ENCODE data around the gene HMSD. TPM values are rescaled to one million over a fixed set of nuclear protein-coding genes. Genes with fewer than 3 reads are reported as not detected.

Gene HMSD
- total RNA-seq, 1 experiment from 2014 or later, result 3.0 TPM

DNA sequence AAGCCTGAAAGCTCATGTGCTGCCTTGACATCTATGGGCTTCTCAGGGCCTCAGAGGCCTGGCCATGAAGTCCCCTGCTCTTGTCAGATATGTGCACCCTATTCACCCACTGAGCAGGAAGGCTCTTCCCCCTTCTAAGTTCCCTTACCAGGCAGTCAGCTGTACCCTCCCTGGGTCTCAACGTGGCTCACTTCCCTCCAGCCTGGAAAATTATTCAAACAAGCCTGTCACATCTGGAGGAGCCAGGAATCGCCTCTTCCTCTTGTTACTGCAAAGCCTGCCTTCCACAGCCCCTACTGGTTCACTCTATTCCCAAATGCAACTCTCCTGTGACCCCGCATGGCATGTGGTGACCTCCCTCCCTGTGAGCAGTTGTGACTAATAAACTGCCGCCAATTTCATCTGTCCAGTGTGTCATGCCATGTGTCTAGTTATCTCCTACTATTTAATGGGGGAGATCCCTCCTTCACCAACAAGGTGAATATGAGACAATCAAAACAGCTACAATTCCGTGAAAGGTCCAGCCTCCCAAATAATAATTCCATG, 12.4 kb downstream of the HMSD start (continued):
- TF ChIP-seq TCF7 (CRISPR knock-in tag; IDR thresholded peaks at IDR 0.05; ENCODE audit: low read depth) (no peak), TP53 (CRISPR knock-in tag; IDR thresholded peaks at IDR 0.05) (no peak), NR1H2 (CRISPR knock-in tag; IDR thresholded peaks at IDR 0.05) (no peak), FOXP4 (CRISPR knock-in tag; IDR thresholded peaks at IDR 0.05) (no peak)
- TF ChIP-seq, protein P1, sequence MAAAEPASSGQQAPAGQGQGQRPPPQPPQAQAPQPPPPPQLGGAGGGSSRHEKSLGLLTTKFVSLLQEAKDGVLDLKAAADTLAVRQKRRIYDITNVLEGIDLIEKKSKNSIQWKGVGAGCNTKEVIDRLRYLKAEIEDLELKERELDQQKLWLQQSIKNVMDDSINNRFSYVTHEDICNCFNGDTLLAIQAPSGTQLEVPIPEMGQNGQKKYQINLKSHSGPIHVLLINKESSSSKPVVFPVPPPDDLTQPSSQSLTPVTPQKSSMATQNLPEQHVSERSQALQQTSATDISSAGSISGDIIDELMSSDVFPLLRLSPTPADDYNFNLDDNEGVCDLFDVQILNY (CRISPR knock-in tag; IDR thresholded peaks at IDR 0.05), result no peak

- CTCF ChIA-PET, result interaction anchor here (2.1 kb wide), 1 partner anchor 14 kb away, joined by 11 read pairs; no protein-coding TSS in a partner anchor
- H3K4me3 Mint-ChIP-seq, result no peak overlapping the region
- no peaks in the 10 kb centered on the region for H3K4me1 Mint-ChIP-seq
- TF ChIP-seq CREM (CRISPR knock-in tag; IDR thresholded peaks at IDR 0.05), result no peak
- TF ChIP-seq, protein P2, sequence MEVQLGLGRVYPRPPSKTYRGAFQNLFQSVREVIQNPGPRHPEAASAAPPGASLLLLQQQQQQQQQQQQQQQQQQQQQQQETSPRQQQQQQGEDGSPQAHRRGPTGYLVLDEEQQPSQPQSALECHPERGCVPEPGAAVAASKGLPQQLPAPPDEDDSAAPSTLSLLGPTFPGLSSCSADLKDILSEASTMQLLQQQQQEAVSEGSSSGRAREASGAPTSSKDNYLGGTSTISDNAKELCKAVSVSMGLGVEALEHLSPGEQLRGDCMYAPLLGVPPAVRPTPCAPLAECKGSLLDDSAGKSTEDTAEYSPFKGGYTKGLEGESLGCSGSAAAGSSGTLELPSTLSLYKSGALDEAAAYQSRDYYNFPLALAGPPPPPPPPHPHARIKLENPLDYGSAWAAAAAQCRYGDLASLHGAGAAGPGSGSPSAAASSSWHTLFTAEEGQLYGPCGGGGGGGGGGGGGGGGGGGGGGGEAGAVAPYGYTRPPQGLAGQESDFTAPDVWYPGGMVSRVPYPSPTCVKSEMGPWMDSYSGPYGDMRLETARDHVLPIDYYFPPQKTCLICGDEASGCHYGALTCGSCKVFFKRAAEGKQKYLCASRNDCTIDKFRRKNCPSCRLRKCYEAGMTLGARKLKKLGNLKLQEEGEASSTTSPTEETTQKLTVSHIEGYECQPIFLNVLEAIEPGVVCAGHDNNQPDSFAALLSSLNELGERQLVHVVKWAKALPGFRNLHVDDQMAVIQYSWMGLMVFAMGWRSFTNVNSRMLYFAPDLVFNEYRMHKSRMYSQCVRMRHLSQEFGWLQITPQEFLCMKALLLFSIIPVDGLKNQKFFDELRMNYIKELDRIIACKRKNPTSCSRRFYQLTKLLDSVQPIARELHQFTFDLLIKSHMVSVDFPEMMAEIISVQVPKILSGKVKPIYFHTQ (CRISPR knock-in tag; IDR thresholded peaks at IDR 0.05), result no peak
- TF ChIP-seq, protein P3, sequence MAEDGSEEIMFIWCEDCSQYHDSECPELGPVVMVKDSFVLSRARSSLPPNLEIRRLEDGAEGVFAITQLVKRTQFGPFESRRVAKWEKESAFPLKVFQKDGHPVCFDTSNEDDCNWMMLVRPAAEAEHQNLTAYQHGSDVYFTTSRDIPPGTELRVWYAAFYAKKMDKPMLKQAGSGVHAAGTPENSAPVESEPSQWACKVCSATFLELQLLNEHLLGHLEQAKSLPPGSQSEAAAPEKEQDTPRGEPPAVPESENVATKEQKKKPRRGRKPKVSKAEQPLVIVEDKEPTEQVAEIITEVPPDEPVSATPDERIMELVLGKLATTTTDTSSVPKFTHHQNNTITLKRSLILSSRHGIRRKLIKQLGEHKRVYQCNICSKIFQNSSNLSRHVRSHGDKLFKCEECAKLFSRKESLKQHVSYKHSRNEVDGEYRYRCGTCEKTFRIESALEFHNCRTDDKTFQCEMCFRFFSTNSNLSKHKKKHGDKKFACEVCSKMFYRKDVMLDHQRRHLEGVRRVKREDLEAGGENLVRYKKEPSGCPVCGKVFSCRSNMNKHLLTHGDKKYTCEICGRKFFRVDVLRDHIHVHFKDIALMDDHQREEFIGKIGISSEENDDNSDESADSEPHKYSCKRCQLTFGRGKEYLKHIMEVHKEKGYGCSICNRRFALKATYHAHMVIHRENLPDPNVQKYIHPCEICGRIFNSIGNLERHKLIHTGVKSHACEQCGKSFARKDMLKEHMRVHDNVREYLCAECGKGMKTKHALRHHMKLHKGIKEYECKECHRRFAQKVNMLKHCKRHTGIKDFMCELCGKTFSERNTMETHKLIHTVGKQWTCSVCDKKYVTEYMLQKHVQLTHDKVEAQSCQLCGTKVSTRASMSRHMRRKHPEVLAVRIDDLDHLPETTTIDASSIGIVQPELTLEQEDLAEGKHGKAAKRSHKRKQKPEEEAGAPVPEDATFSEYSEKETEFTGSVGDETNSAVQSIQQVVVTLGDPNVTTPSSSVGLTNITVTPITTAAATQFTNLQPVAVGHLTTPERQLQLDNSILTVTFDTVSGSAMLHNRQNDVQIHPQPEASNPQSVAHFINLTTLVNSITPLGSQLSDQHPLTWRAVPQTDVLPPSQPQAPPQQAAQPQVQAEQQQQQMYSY (CRISPR knock-in tag; IDR thresholded peaks at IDR 0.05), result no peak
- TF ChIP-seq TP53 (CRISPR knock-in tag; IDR thresholded peaks at IDR 0.05), result no peak
- TF ChIP-seq ATF2 (CRISPR knock-in tag; IDR thresholded peaks at IDR 0.05; ENCODE audit: borderline replicate concordance, low read depth), result no peak
- TF ChIP-seq JUN (CRISPR knock-in tag; IDR thresholded peaks at IDR 0.05), result no peak
- TF ChIP-seq KAT7 (CRISPR knock-in tag; IDR thresholded peaks at IDR 0.05; ENCODE audit: borderline replicate concordance), result no peak
- TF ChIP-seq ELF4 (CRISPR knock-in tag; IDR thresholded peaks at IDR 0.05; ENCODE audit: low read depth), result no peak
- no peak for ATAC-seq
- no peaks in the 10 kb centered on the region for H3K36me3 Mint-ChIP-seq
- POLR2A ChIA-PET, result no interaction called here
- H3K27ac Mint-ChIP-seq, result no peak overlapping the region
- DNase-seq (ENCODE audit: low spot score), result no peak
- peaks cover 4% of the 10 kb centered on the region; the same call in 1 of the 2 replicates for H3K27me3 Mint-ChIP-seq (ENCODE audit: low read depth)
- no peaks in the 10 kb centered on the region for H3K9me3 Mint-ChIP-seq
Measured at GRCh38 chr18:63962137-63962536, 13.0 kb downstream of the HMSD start.
